Measurements from ENCODE around the gene PUM1.

The PUM1 gene

GRCh38 chr1:31065310-31066217 lies at the start of gene PUM1:
TSS of gene PUM1 (minus strand) at chr1:31065717. CDS start at chr1:31059566, 6,151 bp downstream.
- H3K9ac ChIP-seq (ENCODE audit: low read length): peak within 1 kb of the TSS; percentile 100
- H3K4me3 ChIP-seq (ENCODE audit: low read length): peak within 1 kb of the TSS; percentile 99
- H3K4me1 ChIP-seq (ENCODE audit: control insufficient read depth, insufficient read depth, low read length): peaks cover 11% of the 10 kb centered on the region
- no peaks in the 10 kb centered on the region for H3K9me3 ChIP-seq (ENCODE audit: control insufficient read depth, low read length)
- no peaks in the 10 kb centered on the region for H3K27me3 ChIP-seq (ENCODE audit: control insufficient read depth, insufficient read depth, low read length)
- H3K36me3 ChIP-seq (ENCODE audit: control insufficient read depth, insufficient read depth, low read length): no peaks in the 10 kb centered on the region

DNA sequence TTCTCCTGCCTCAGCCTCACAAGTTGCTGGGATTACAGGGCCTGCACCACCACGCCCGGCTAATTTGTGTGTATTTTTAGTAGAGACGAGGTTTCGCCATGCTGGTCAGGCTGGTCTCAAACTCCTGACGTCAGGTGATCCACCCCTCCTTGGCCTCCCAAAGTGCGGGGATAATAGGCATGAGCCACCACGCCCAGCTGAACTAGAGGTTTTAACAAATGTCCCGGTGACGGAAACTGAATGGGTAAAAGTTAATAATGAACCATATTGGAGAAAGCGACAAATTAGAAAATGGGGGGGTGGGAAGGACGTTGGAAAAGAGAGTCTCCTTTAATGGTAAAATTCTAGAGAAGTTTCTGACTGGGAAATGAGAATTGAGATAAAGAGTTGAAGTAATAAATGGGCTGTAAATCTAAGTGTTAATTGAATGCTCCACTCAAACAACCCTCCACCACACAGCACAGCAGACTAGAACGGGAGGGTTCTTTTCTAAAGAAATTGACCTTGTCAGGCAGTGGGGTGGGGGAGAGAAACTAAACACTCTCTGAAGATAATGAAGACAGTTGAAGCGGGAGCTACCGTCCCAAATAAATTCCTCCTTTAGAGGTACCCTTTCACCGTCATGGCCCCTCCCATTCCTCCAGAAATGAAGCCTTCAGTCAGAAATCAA lies 46.9 kb upstream of the PUM1 start:
- H3K9me3 ChIP-seq (ENCODE audit: control insufficient read depth, low read length): no peaks in the 10 kb centered on the region
- H3K4me1 ChIP-seq (ENCODE audit: control insufficient read depth, insufficient read depth, low read length): peaks cover 4% of the 10 kb centered on the region
- no peaks in the 10 kb centered on the region for H3K36me3 ChIP-seq (ENCODE audit: control insufficient read depth, insufficient read depth, low read length)
- H3K4me3 ChIP-seq (ENCODE audit: low read length): no peak overlapping the region
- H3K9ac ChIP-seq (ENCODE audit: low read length): no peak overlapping the region
- no peaks in the 10 kb centered on the region for H3K27me3 ChIP-seq (ENCODE audit: control insufficient read depth, insufficient read depth, low read length)

- H3K4me3 ChIP-seq (ENCODE audit: low read length): no peak overlapping the region
- no peak overlapping the region for H3K9ac ChIP-seq (ENCODE audit: low read length)
- H3K36me3 ChIP-seq (ENCODE audit: control insufficient read depth, insufficient read depth, low read length): no peaks in the 10 kb centered on the region
- H3K27me3 ChIP-seq (ENCODE audit: control insufficient read depth, insufficient read depth, low read length): no peaks in the 10 kb centered on the region
- no peaks in the 10 kb centered on the region for H3K9me3 ChIP-seq (ENCODE audit: control insufficient read depth, low read length)
- H3K4me1 ChIP-seq (ENCODE audit: control insufficient read depth, insufficient read depth, low read length): peaks cover 4% of the 10 kb centered on the region
Measured at GRCh38 chr1:31111290-31111951, 45.9 kb upstream of the PUM1 start.

DNA sequence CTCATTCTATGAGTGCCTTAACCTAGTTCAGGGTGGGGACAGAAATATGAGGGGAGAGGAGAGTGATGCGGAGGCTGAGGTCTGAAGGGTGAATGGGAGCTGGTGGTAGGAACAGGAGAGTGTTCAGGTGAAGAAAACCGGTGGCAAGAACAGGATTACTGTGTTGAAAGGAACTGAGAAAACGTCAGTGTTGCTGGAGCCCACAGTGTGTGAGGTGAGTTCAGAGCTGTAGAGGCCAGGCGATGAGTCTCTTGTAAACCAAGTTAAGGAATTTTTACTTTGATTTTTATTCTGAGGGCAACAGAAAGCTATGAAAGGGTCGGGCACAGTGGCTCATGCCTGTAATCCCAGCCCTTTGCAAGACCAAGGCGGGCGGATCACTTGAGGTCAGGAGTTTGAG lies 45.3 kb upstream of the PUM1 start:
- no peaks in the 10 kb centered on the region for H3K27me3 ChIP-seq (ENCODE audit: control insufficient read depth, insufficient read depth, low read length)
- H3K9ac ChIP-seq (ENCODE audit: low read length): no peak overlapping the region
- peaks cover 4% of the 10 kb centered on the region for H3K4me1 ChIP-seq (ENCODE audit: control insufficient read depth, insufficient read depth, low read length)
- no peaks in the 10 kb centered on the region for H3K36me3 ChIP-seq (ENCODE audit: control insufficient read depth, insufficient read depth, low read length)
- H3K4me3 ChIP-seq (ENCODE audit: low read length): no peak overlapping the region
- no peaks in the 10 kb centered on the region for H3K9me3 ChIP-seq (ENCODE audit: control insufficient read depth, low read length)

DNA sequence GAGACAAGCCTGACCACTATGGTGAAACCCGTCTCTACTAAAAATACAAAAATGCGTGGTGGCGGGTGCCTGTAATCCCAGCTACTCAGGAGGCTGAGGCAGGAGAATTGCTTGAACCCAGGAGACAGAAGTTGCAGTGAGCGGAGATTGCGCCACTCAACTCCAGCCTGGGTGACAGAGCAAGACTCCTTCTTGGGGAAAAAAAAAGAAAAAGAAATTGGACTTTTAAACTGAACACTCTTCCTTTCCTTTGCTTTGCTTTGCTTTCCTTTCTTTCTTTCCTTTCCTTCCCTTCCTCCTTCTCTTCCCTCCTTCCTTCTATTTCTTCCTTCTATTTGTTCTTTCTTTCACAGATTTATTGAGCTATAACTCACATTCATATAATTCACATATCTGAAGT lies 43.3 kb upstream of the PUM1 start:
- peaks cover 4% of the 10 kb centered on the region for H3K4me1 ChIP-seq (ENCODE audit: control insufficient read depth, insufficient read depth, low read length)

GRCh38 chr1:31105646-31106045 lies 40.1 kb upstream of the PUM1 start:
- no peaks in the 10 kb centered on the region for H3K27me3 ChIP-seq (ENCODE audit: control insufficient read depth, insufficient read depth, low read length)
- H3K4me1 ChIP-seq (ENCODE audit: control insufficient read depth, insufficient read depth, low read length): peaks cover 7% of the 10 kb centered on the region
- no peak overlapping the region for H3K9ac ChIP-seq (ENCODE audit: low read length)
- H3K9me3 ChIP-seq (ENCODE audit: control insufficient read depth, low read length): no peaks in the 10 kb centered on the region
- H3K4me3 ChIP-seq (ENCODE audit: low read length): no peak overlapping the region
- no peaks in the 10 kb centered on the region for H3K36me3 ChIP-seq (ENCODE audit: control insufficient read depth, insufficient read depth, low read length)

More for the DNA sequence above, 43.3 kb upstream of the PUM1 start:
- H3K4me3 ChIP-seq (ENCODE audit: low read length): no peak overlapping the region
- no peak overlapping the region for H3K9ac ChIP-seq (ENCODE audit: low read length)
- no peaks in the 10 kb centered on the region for H3K36me3 ChIP-seq (ENCODE audit: control insufficient read depth, insufficient read depth, low read length)
- no peaks in the 10 kb centered on the region for H3K9me3 ChIP-seq (ENCODE audit: control insufficient read depth, low read length)
- no peaks in the 10 kb centered on the region for H3K27me3 ChIP-seq (ENCODE audit: control insufficient read depth, insufficient read depth, low read length)

DNA sequence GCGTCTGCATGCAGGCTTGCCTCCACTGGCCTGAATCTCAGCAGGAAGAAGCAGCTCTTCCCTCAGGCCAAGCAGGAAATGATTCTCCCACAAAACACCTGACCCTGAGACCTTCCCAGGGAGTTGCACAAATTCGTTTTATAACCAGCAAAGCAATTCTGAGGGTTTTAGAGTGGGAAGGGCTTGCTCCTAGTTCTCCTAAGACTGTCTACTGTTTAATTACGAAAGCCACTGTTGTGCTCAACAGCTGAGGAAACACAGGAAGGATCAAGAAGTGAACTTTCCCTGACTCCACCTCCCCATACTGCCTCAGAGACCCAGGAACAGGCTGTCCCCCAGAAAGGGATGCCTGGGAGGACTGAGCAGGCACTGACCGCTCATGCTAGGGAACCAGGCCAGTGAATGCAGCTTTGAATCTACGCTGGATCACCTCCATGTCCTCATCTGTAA lies 37.0 kb upstream of the PUM1 start:
- Histone ChIP-seq H3K27me3 (ENCODE audit: control insufficient read depth, insufficient read depth, low read length) (no peaks in the 10 kb centered on the region), H3K4me3 (ENCODE audit: low read length) (no peak overlapping the region), H3K9ac (ENCODE audit: low read length) (no peak overlapping the region), H3K4me1 (ENCODE audit: control insufficient read depth, insufficient read depth, low read length) (peaks cover 8% of the 10 kb centered on the region), H3K9me3 (ENCODE audit: control insufficient read depth, low read length) (no peaks in the 10 kb centered on the region), H3K36me3 (ENCODE audit: control insufficient read depth, insufficient read depth, low read length) (no peaks in the 10 kb centered on the region)

- Histone ChIP-seq H3K36me3 (ENCODE audit: control insufficient read depth, insufficient read depth, low read length) (no peaks in the 10 kb centered on the region), H3K27me3 (ENCODE audit: control insufficient read depth, insufficient read depth, low read length) (no peaks in the 10 kb centered on the region), H3K4me3 (ENCODE audit: low read length) (no peak overlapping the region), H3K4me1 (ENCODE audit: control insufficient read depth, insufficient read depth, low read length) (peaks cover 8% of the 10 kb centered on the region), H3K9ac (ENCODE audit: low read length) (no peak overlapping the region), H3K9me3 (ENCODE audit: control insufficient read depth, low read length) (no peaks in the 10 kb centered on the region)
Measured at GRCh38 chr1:31101147-31101502, 35.6 kb upstream of the PUM1 start.

GRCh38 chr1:31099293-31100032 lies 33.9 kb upstream of the PUM1 start:
- H3K4me3 ChIP-seq (ENCODE audit: low read length): no peak overlapping the region
- H3K9ac ChIP-seq (ENCODE audit: low read length): no peak overlapping the region
- no peaks in the 10 kb centered on the region for H3K9me3 ChIP-seq (ENCODE audit: control insufficient read depth, low read length)
- no peaks in the 10 kb centered on the region for H3K27me3 ChIP-seq (ENCODE audit: control insufficient read depth, insufficient read depth, low read length)
- no peaks in the 10 kb centered on the region for H3K36me3 ChIP-seq (ENCODE audit: control insufficient read depth, insufficient read depth, low read length)
- peaks cover 8% of the 10 kb centered on the region for H3K4me1 ChIP-seq (ENCODE audit: control insufficient read depth, insufficient read depth, low read length)

DNA sequence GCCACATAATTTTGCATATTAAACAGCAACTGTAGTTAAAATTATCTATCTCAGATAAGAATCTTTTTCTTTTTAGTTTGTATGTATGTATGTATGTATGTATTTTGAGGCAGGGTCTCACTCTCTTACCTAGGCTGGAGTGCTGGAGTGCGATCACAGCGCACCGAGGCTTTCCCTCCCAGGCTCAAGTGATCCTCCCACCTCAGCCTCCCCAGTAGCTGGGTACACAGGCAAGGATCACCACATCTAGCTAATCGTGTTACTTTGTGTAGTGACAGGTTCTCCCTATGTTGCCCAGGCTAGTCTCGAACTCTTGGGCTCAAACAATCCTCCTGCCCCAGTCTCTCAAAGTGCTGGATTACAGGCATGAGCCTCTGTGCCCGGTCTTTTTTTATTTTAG lies 30.5 kb upstream of the PUM1 start:
- Histone ChIP-seq H3K27me3 (ENCODE audit: control insufficient read depth, insufficient read depth, low read length) (no peaks in the 10 kb centered on the region), H3K36me3 (ENCODE audit: control insufficient read depth, insufficient read depth, low read length) (no peaks in the 10 kb centered on the region), H3K4me1 (ENCODE audit: control insufficient read depth, insufficient read depth, low read length) (peaks cover 4% of the 10 kb centered on the region), H3K9me3 (ENCODE audit: control insufficient read depth, low read length) (no peaks in the 10 kb centered on the region), H3K9ac (ENCODE audit: low read length) (no peak overlapping the region), H3K4me3 (ENCODE audit: low read length) (no peak overlapping the region)

DNA sequence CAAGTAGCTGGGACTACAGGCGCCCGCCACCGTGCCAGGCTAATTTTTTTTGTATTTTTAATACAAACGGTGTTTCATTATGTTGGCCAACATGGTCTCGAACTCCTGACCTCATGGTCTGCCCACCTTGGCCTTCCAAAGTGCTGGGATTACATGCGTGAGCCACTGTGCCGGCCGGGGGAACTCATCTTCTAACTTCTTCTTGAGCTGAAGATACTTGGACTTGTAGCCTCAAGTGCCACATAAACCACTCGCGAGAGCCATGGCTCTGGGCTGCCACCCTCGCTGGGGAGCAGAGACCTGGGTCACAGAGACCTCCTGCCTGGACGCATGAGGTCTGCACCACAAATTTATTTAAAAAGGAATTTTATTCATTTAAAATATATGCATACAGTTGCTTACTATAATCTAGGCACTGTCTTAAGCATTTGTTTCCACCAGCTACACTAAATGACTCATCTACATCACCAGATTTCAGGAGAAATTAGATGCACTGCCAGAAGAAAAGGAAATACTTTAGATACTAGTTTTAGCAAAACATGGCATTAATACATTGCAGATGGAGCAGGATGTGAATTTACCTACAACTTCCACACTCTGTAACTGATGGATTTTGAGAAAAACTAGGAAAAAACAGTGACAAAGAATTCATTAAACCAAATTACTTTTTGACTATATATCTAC lies 29.9 kb upstream of the PUM1 start:
- no peak overlapping the region for H3K4me3 ChIP-seq (ENCODE audit: low read length)
- H3K27me3 ChIP-seq (ENCODE audit: control insufficient read depth, insufficient read depth, low read length): no peaks in the 10 kb centered on the region
- no peaks in the 10 kb centered on the region for H3K9me3 ChIP-seq (ENCODE audit: control insufficient read depth, low read length)
- no peaks in the 10 kb centered on the region for H3K36me3 ChIP-seq (ENCODE audit: control insufficient read depth, insufficient read depth, low read length)
- no peak overlapping the region for H3K9ac ChIP-seq (ENCODE audit: low read length)
- no peaks in the 10 kb centered on the region for H3K4me1 ChIP-seq (ENCODE audit: control insufficient read depth, insufficient read depth, low read length)

Data from mucosa of stomach (tissue), 1 donor.